Right lobe of liver (tissue), 6 donors: ENCODE data around the gene C6. TPM values are rescaled to one million over a fixed set of nuclear protein-coding genes. Genes with fewer than 3 reads are reported as not detected.

Experiments used
- ATAC-seq, 4 donors: fragments of 200-7000 bp; cut with Tn5 transposase; one replicate each; pipeline ENCODE4 v1.9.1; 2020; ENCODE audit warnings: mild to moderate bottlenecking in 4 of 4, moderate library complexity in 4 of 4
- DNase-seq, 3 donors: peaks; one replicate each; pipeline ENCODE4 v3.0.0-alpha.2; 2020
- H3K27ac ChIP-seq, 3 donors: fragments of 200-600 bp; one replicate each; pipeline ENCODE4 v1.8.0; 2022
- H3K27me3 ChIP-seq, 2 donors: fragments of 200-600 bp; one replicate each; pipeline ENCODE4 v1.8.0; 2022
- H3K36me3 ChIP-seq, 4 donors: fragments of 200-600 bp; sonication (generic) in 1 of 4; one replicate each; pipeline versions ENCODE4 v1.5.1 to v1.8.0; 2017 to 2022; ENCODE audit warnings: control low read depth in 1 of 4
- H3K4me1 ChIP-seq, 4 donors: fragments of 200-600 bp; sonication (generic) in 1 of 4; one replicate each; pipeline versions ENCODE4 v1.5.1 to v1.8.0; 2017 to 2022; ENCODE audit warnings: control low read depth in 1 of 4
- H3K4me3 ChIP-seq, 3 donors: fragments of 200-600 bp; one replicate each; pipeline ENCODE4 v1.8.0; 2022
- H3K9me3 ChIP-seq, 4 donors: fragments of 200-600 bp; sonication (generic) in 1 of 4; one replicate each; pipeline versions ENCODE4 v1.5.1 to v1.8.0; 2017 to 2022; ENCODE audit warnings: control low read depth in 1 of 4
- POLR2A ChIP-seq: fragments of 450-650 bp; IDR thresholded peaks from one replicate; pipeline ENCODE4 v1.6.1; 2017; ENCODE audit warnings: antibody characterized with exemption, mild to moderate bottlenecking
- WGBS: methylation state at CpG from one replicate; pipeline ENCODE4 v1.1.6; 2018; ENCODE audit warnings: low coverage, low lambda C conversion rate; ENCODE audit not compliant: insufficient coverage; ENCODE audit errors: missing lambda C conversion rate; 5-methylcytosine and 5-hydroxymethylcytosine counted together
- intact Hi-C, 2 donors: fragments of 100-400 bp; cut with DNase I; formaldehyde crosslinking; loops; one replicate each; pipeline versions ENCODE4 v1.11.2 to v1.14.1; 2022
- total RNA-seq, 6 experiments: library from RNA; depleted of rRNA in 2 of 6; stranded (reverse); fragments of >200 nt in 2 of 6; fragmentation: NEBNext Ultra II Directional in 3 of 6; extraction: Animal tissue kit (Norgen Biotek cat#: 25700) in 3 of 6; gene quantifications; one replicate each; pipeline versions ENCODE4 v1.1.0 to v1.2.4, GENCODE V29; 2016 to 2023
- TF ChIP-seq, protein P1 (sequence below), 4 donors: fragments of 200-600 bp in 3 of 4; fragments of 450-650 bp in 1 of 4; IDR thresholded peaks; one replicate each; pipeline versions ENCODE4 v1.5.1 to v1.8.0; 2016 to 2022; ENCODE audit warnings: antibody characterized with exemption in 4 of 4, mild to moderate bottlenecking in 2 of 4
- donor health status: DM: no; HTN: yes; CAD: no.
- donor health status: DM: no; HTN: no; CAD: no.
- donor health status: DM: no; HTN: no; CAD: no.
- donor health status: DM: no; HTN: yes; CAD: no.
- donor health status: DM: no; HTN: yes; CAD: no.

C6 gene
- total RNA-seq, 6 experiments from 2014 or later, result 284 to 753 (median 402) TPM

DNA sequence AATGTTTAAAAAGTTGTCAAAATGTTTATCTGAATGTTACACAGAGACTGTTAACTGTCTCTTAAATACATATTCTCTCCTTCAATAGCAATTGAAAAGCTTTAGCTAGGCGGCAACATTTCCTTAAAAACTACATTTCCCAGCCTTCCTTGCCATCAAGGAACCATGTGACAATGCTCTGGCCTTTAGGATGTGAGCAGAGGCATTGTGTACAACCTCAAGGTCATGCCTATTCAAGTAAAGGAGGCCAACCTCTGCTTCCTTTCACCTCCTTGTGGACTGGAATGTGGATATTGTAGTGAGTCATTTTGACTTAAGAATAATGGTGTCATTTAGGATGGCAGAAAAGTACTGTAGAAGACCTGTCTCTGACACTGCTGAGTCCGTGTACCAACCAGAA is 118.5 kb downstream of the C6 start:
- no peak for DNase-seq
- Histone ChIP-seq H3K9me3 (no peaks in the 10 kb centered on the region), H3K4me3 (no peak overlapping the region), H3K27me3 (no peaks in the 10 kb centered on the region), H3K36me3 (no peaks in the 10 kb centered on the region), H3K27ac (no peak overlapping the region), H3K4me1 (no peaks in the 10 kb centered on the region)
- intact Hi-C loops, result no loop called here
- no peak for ATAC-seq
- TF ChIP-seq, protein P1, sequence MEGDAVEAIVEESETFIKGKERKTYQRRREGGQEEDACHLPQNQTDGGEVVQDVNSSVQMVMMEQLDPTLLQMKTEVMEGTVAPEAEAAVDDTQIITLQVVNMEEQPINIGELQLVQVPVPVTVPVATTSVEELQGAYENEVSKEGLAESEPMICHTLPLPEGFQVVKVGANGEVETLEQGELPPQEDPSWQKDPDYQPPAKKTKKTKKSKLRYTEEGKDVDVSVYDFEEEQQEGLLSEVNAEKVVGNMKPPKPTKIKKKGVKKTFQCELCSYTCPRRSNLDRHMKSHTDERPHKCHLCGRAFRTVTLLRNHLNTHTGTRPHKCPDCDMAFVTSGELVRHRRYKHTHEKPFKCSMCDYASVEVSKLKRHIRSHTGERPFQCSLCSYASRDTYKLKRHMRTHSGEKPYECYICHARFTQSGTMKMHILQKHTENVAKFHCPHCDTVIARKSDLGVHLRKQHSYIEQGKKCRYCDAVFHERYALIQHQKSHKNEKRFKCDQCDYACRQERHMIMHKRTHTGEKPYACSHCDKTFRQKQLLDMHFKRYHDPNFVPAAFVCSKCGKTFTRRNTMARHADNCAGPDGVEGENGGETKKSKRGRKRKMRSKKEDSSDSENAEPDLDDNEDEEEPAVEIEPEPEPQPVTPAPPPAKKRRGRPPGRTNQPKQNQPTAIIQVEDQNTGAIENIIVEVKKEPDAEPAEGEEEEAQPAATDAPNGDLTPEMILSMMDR (IDR thresholded peaks at IDR 0.05), result no peak
- TF ChIP-seq POLR2A, result no peak
- 88% methylated on average over 2 of the region's 2 CpGs for WGBS

DNA sequence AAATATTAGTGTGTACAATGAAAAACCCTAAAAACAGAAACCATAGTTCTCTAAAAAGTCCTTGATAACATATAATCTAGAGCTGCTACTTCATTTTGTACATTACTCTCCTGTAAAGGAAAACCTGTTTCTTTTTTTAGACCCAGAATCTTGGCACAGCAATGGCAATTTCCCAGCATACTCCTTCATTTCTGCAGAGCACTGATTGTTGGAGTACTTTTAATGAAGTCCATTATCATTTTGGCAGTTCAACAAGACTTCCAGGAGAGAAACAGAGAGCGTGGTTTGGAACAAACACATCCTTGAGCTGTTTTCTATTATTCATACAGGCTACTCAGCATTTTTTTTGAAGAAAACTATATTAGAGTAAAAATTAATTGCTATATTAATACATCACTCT is 119.5 kb downstream of the C6 start:
- intact Hi-C loops, result no loop called here
- WGBS, result 80% methylated on average over 1 of the region's 1 CpG
- no peak for TF ChIP-seq POLR2A
- TF ChIP-seq, protein P1 (IDR thresholded peaks at IDR 0.05), result no peak

More for the DNA sequence above, 119.5 kb downstream of the C6 start:
- no peak overlapping the region for H3K27ac ChIP-seq
- H3K4me3 ChIP-seq, result no peak overlapping the region
- ATAC-seq (peak in 1 of 4 donors; percentile 25), DNase-seq (no peak)
- no peaks in the 10 kb centered on the region for H3K9me3 ChIP-seq
- H3K27me3 ChIP-seq, result no peaks in the 10 kb centered on the region
- H3K4me1 ChIP-seq, result no peaks in the 10 kb centered on the region
- H3K36me3 ChIP-seq, result no peaks in the 10 kb centered on the region

Other genes starting within 250 kb of the C6 start
- under 1 TPM in 2 of 6 experiments, not detected in 4; 0.73 to 0.84 TPM for gene MROH2B, start 142.2 kb downstream of the C6 start, total RNA-seq